ENCODE data around the gene DPEP2NB.

The DPEP2NB gene

DNA sequence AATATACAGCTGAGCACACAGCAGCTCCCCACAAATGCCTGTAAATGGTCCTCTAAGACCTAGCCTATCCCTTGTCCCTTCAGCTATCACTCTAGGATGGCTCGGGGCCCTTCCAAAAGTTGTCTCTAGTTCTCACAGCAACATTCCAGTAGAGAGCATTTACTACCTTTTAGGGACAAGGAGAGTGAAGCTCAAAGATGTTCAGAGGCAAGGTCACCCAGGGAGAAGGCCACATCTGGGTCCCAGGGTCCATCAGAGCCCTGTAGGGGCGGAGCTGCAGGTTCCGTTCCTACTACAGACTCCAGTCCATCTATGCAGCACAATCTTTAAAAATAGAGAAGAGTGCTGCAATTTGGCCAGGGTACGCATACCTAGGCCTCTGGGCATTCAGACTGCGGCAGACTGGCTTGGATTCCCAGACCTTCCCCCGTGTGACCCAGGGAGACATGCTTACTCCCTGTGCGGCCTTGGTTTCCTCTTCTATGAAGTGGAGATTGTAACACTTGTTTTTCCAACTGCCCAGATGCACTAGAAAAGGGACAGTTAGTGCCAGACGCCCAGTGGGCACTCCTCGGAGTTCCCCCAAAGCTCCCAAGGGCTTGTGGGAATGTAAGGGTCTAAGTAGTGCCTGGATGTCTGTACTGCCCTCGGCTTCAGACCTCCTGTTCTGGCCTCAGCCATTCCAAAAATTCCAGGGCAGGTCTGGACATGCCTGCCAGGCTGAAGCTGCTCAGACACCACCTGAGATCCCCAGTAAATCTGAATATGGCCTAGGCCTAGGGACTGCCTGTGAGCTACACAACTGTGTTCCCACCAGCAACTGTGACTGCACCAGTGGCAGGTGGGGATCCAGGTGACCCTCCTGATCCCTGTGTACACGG is 49.8 kb downstream of the DPEP2NB start:
- H3K4me1 Mint-ChIP-seq, result peaks cover 53% of the 10 kb centered on the region
- H3K27me3 Mint-ChIP-seq, result no peaks in the 10 kb centered on the region
- H3K36me3 Mint-ChIP-seq, result peaks cover 23% of the 10 kb centered on the region
- no peak for ATAC-seq
- no peak overlapping the region for H3K4me3 Mint-ChIP-seq
- H3K9me3 Mint-ChIP-seq, result no peaks in the 10 kb centered on the region
- H3K27ac Mint-ChIP-seq, result no peak overlapping the region

DNA sequence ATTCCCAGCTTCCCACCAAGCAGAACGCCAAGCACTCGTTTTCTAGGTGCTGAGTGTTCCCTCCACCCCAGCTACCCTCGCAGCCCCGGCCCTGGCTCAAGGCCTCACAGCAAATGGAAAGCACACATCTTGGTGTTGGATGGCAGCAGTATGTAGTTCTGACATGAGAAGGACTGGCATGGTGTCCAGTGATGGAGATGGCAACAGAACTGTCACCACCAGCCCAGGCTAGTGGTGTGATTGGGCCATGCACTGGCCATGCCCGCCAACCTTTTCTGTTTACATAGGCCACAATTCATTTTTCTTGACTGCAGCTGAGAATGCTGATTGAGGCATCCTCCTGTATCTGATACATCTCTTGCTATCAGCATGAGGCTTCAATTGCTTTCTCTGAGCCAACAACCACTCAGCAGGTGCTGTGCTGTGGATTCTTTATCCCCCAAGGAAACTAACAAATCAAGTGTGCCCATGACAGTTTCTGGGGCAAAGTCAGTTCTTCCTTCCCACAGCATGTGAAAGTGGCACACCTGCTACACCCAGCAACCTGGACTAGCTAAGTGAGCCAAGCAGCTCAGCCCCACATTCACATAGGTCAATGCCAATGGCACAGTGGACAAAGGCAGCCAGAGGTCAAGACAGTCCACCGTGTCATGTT is 51.1 kb downstream of the DPEP2NB start:
- peaks cover 36% of the 10 kb centered on the region for H3K36me3 Mint-ChIP-seq
- no peaks in the 10 kb centered on the region for H3K9me3 Mint-ChIP-seq
- H3K4me3 Mint-ChIP-seq, result no peak overlapping the region
- no peaks in the 10 kb centered on the region for H3K27me3 Mint-ChIP-seq
- H3K27ac Mint-ChIP-seq, result no peak overlapping the region
- no peak for ATAC-seq
- peaks cover 48% of the 10 kb centered on the region for H3K4me1 Mint-ChIP-seq

DNA sequence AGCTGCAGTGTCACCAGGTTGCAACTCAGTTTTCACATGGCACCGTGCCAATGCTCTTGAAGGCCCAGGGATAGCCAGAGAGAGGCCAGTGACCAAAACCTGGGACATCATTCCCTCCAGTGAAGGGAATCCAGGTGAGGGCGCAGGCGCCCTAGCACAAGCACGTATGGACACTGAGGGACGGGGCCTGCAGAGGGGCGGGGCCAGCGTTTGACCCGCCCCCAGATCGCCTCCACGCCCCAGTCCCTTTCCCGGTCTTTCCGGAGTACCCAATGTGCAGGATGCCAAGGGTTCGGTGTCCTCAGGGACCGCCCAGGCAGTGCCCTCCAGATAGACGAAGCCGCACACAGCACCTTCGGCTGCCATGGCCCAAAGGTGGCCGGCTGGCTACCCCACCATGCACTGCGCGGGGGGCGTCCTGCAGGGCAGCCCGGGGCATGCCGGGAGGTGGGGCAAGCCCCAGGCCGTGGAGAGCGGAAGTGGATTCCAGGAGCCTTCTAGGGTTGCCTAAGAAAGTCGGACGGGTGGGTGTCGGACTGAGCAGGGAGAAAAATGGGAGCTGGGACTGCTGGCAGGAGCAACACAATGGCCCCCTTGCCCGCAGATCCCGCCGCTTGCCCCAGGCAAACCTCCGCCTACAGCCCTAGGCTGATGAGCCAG is 51.9 kb downstream of the DPEP2NB start:
- ATAC-seq, result no peak
- Mint-ChIP-seq H3K27me3 (no peaks in the 10 kb centered on the region), H3K4me3 (no peak overlapping the region), H3K36me3 (peaks cover 37% of the 10 kb centered on the region), H3K9me3 (no peaks in the 10 kb centered on the region), H3K4me1 (peaks cover 41% of the 10 kb centered on the region), H3K27ac (no peak overlapping the region)
